DOHH2 (cell line): Measurements from ENCODE around the gene ERP29.
A peak's percentile ranks its signal among the peaks of the same experiment; 100 is the strongest.

ENCODE experiments used
- H3F3A ChIP-seq: fragments of 200-600 bp; sonication (generic), shearing (Covaris generic); 2 replicates; pipeline ENCODE4 v1.6.0; 2016; ENCODE audit warnings: antibody characterized with exemption, mild to moderate bottlenecking; ENCODE audit not compliant: control insufficient read depth, insufficient read depth
- H3K27ac ChIP-seq: fragments of 200-600 bp; sonication (generic); 2 replicates; pipeline ENCODE4 v1.5.1; 2014; ENCODE audit warnings: low read depth, mild to moderate bottlenecking, low read length, moderate library complexity
- H3K27me3 ChIP-seq: fragments of 200-600 bp; sonication (generic); 2 replicates; pipeline ENCODE4 v1.6.1; 2014; ENCODE audit warnings: mild to moderate bottlenecking, low read length, mixed read lengths; ENCODE audit not compliant: control insufficient read depth
- H3K36me3 ChIP-seq: fragments of 200-600 bp; sonication (generic); 2 replicates; pipeline ENCODE4 v1.6.1; 2014; ENCODE audit warnings: mild to moderate bottlenecking, low read length, moderate library complexity, mixed read lengths; ENCODE audit not compliant: control insufficient read depth
- H3K4me1 ChIP-seq: fragments of 200-600 bp; sonication (generic); 2 replicates; pipeline ENCODE4 v1.6.1; 2014; ENCODE audit warnings: mild to moderate bottlenecking, low read length, mixed read lengths; ENCODE audit not compliant: control insufficient read depth
- H3K4me2 ChIP-seq: fragments of 200-600 bp; sonication (generic); 2 replicates; pipeline ENCODE4 v1.6.0; 2014; ENCODE audit warnings: mild to moderate bottlenecking, low read length, moderate library complexity
- H3K4me3 ChIP-seq: fragments of 200-600 bp; sonication (generic); 2 replicates; pipeline ENCODE4 v1.5.1; 2014; ENCODE audit warnings: mild to moderate bottlenecking, low read length, mixed read lengths
- H3K79me2 ChIP-seq: fragments of 200-600 bp; sonication (generic); 2 replicates; pipeline ENCODE4 v1.6.1; 2014; ENCODE audit warnings: mild to moderate bottlenecking, low read length, mixed read lengths; ENCODE audit not compliant: control insufficient read depth
- H3K9me2 ChIP-seq: fragments of 200-600 bp; sonication (generic); replicated peaks from 2 replicates; pipeline ENCODE4 v1.6.1; 2014; ENCODE audit warnings: mild to moderate bottlenecking, low read length, mixed read lengths; ENCODE audit not compliant: control insufficient read depth
- H3K9me3 ChIP-seq: fragments of 200-600 bp; sonication (generic); 2 replicates; pipeline ENCODE4 v1.6.1; 2014; ENCODE audit warnings: antibody characterized with exemption, low read length, mixed read lengths; ENCODE audit not compliant: control insufficient read depth, insufficient read depth
- H4K20me1 ChIP-seq: fragments of 200-600 bp; sonication (generic); 2 replicates; pipeline ENCODE4 v1.6.0; 2014; ENCODE audit warnings: low read depth, mild to moderate bottlenecking, antibody characterized with exemption, low read length, moderate library complexity; ENCODE audit not compliant: control insufficient read depth, insufficient read depth
- CTCF ChIP-seq: fragments of 200-600 bp; sonication (generic); IDR thresholded peaks from one replicate; pipeline ENCODE4 v1.5.1; 2014; ENCODE audit warnings: antibody characterized with exemption, mild to moderate bottlenecking, low read depth, low read length; ENCODE audit not compliant: poor library complexity, severe bottlenecking
- EZH2phosphoT487 ChIP-seq: fragments of 200-600 bp; sonication (generic); IDR thresholded peaks from 2 replicates; pipeline ENCODE4 v1.6.1; 2017; ENCODE audit warnings: borderline replicate concordance, mild to moderate bottlenecking, antibody characterized with exemption, low read length, moderate library complexity, mixed read lengths

ERP29 gene

DNA sequence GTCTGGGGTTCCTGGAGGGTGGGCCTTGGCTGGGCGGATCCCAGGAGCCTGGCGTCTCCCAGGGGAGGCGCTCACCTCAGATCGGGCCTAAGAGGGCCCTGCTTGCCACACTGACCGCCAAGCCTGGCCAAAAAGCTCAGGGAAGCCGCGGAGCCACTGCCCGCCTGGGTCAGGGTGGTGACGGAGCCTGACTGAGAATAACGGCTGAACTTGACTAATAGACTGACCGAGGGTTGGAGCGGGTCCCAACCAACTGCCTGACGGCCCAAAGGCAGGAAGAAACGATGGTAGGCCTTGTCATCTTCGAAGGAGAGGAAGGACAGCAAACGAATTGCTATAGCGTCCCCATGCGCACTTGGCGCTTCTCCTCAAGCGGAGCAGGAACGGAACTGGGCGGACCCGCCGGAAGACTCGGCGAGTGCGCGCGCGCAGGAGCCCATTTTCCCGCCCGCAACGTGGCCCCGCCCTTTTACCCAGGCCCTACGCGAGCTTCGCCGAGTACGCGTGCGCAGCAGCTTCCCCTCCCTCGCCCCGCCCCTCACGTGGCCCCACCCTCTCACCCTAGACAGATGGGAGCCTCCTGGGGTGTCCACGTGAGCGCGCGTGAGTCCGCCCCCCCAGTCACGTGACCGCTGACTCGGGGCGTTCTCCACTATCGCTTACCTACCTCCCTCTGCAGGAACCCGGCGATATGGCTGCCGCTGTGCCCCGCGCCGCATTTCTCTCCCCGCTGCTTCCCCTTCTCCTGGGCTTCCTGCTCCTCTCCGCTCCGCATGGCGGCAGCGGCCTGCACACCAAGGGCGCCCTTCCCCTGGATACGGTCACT, at the start of gene ERP29, which contains the start of gene TMEM116:
Gene ERP29, plus strand, starts transcription at position 652 of the 826 bp plus-strand sequence. Its CDS starts 40 bp downstream, at position 692.
Gene TMEM116, minus strand, starts transcription at position 391 of the 826 bp plus-strand sequence. CDS start 7,895 bp downstream, outside the sequence.
- H3K9me3 ChIP-seq, result no peaks in the 10 kb centered on the region
- H3K79me2 ChIP-seq, result peaks cover 77% of the 10 kb centered on the region
- H3K9me2 ChIP-seq, result no peaks in the 10 kb centered on the region
- peaks cover 26% of the 10 kb centered on the region for H4K20me1 ChIP-seq
- H3K4me1 ChIP-seq, result peaks cover 59% of the 10 kb centered on the region
- TF ChIP-seq EZH2phosphoT487 (no peak), CTCF (peak; percentile 34)
- peak within 1 kb of the TSS; percentile 95 for H3K27ac ChIP-seq
- H3K36me3 ChIP-seq, result peaks cover 57% of the 10 kb centered on the region
- H3K4me2 ChIP-seq, result peak within 1 kb of the TSS; percentile 93
- H3K27me3 ChIP-seq, result no peaks in the 10 kb centered on the region
- peak within 1 kb of the TSS; percentile 94 for H3K4me3 ChIP-seq
- peaks cover 16% of the 10 kb centered on the region; the same call in 1 of the 2 replicates for H3F3A ChIP-seq

GRCh38 chr12:111964935-111965334, 48.3 kb upstream of the ERP29 start:
- no peaks in the 10 kb centered on the region for H3K9me2 ChIP-seq
- no peak overlapping the region for H3K4me2 ChIP-seq
- no peaks in the 10 kb centered on the region for H3K36me3 ChIP-seq
- TF ChIP-seq CTCF (no peak), EZH2phosphoT487 (no peak)
- no peaks in the 10 kb centered on the region for H3K9me3 ChIP-seq
- H3K4me3 ChIP-seq, result no peak overlapping the region
- H3K27me3 ChIP-seq, result no peaks in the 10 kb centered on the region
- H3K79me2 ChIP-seq, result no peaks in the 10 kb centered on the region
- no peaks in the 10 kb centered on the region for H4K20me1 ChIP-seq
- no peak overlapping the region for H3K27ac ChIP-seq
- no peaks in the 10 kb centered on the region for H3F3A ChIP-seq
- no peaks in the 10 kb centered on the region for H3K4me1 ChIP-seq

DNA sequence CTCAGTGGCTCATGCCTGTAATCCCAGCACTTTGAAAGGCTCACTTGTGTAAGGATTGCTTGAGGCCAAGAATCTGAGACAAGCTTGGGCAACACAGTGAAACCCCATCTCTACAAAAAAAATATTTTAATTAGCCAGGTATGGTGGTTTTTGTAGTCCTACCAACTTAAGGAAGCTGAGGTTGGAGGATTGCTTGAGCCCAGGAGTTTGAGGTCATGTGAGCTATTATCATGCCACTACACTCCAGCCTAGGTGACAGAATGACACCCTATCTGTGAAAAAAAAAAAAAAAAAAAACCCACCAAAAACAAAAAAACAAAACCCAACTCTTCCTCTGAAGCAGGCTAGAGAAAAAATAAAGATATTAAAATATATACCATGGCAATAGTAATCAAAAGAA, 41.4 kb upstream of the ERP29 start:
- Histone ChIP-seq H3K9me3 (no peaks in the 10 kb centered on the region; the same call in 1 of the 2 replicates), H3K9me2 (no peaks in the 10 kb centered on the region), H3F3A (no peaks in the 10 kb centered on the region), H3K79me2 (no peaks in the 10 kb centered on the region), H3K4me1 (no peaks in the 10 kb centered on the region), H3K4me2 (no peak overlapping the region), H3K4me3 (no peak overlapping the region), H4K20me1 (no peaks in the 10 kb centered on the region), H3K27ac (no peak overlapping the region), H3K27me3 (no peaks in the 10 kb centered on the region), H3K36me3 (no peaks in the 10 kb centered on the region)
- TF ChIP-seq CTCF (no peak), EZH2phosphoT487 (no peak)
